Nephron (organoid): ENCODE measurements around the gene GLRB.
"Not testable (repeated sequence)": the region's sequence is repeated elsewhere in the genome, so short reads cannot be mapped to it uniquely, and the experiment has no call there.

Experiments
- H3K27ac Mint-ChIP-seq, 3 experiments: 2 replicates each; pipeline ENCODE4 v1.8.0; 2020; ENCODE audit warnings: mixed read lengths in 3 of 3, mild to moderate bottlenecking in 2 of 3, moderate library complexity in 1 of 3
- H3K27me3 Mint-ChIP-seq: 2 replicates; pipeline ENCODE4 v1.8.0; 2021; ENCODE audit warnings: low read depth, mild to moderate bottlenecking, moderate library complexity, mixed read lengths
- H3K36me3 Mint-ChIP-seq: 2 replicates; pipeline ENCODE4 v1.8.0; 2020; ENCODE audit warnings: low read depth, mixed read lengths
- H3K4me1 Mint-ChIP-seq: 2 replicates; pipeline ENCODE4 v1.8.0; 2020; ENCODE audit warnings: mixed read lengths
- H3K4me3 Mint-ChIP-seq, 3 experiments: 2 replicates each; pipeline ENCODE4 v1.8.0; 2020; ENCODE audit warnings: mild to moderate bottlenecking in 3 of 3, mixed read lengths in 3 of 3, moderate library complexity in 2 of 3
- H3K9me3 Mint-ChIP-seq: 2 replicates; pipeline ENCODE4 v1.8.0; 2020; ENCODE audit warnings: mixed read lengths
- CTCF ChIP-seq, 3 experiments: fragments of 200-600 bp; sonication (generic); IDR thresholded peaks; one replicate each; pipeline ENCODE4 v1.5.0; 2021; ENCODE audit warnings: antibody characterized with exemption in 3 of 3; ENCODE audit not compliant: unreplicated experiment in 3 of 3

Gene GLRB

GRCh38 chr4:157172011-157172410 is 96.1 kb downstream of the GLRB start:
- no peaks in the 10 kb centered on the region for H3K36me3 Mint-ChIP-seq
- H3K27ac Mint-ChIP-seq = no peak overlapping the region
- no peak overlapping the region for H3K4me3 Mint-ChIP-seq
- H3K4me1 Mint-ChIP-seq = no peaks in the 10 kb centered on the region
- H3K9me3 Mint-ChIP-seq = no peaks in the 10 kb centered on the region
- no peaks in the 10 kb centered on the region for H3K27me3 Mint-ChIP-seq
- TF ChIP-seq CTCF (IDR thresholded peaks at IDR 0.05; ENCODE audit: unreplicated experiment in 3 of 3) = peak; percentile 29 to 36 (median 32)

DNA sequence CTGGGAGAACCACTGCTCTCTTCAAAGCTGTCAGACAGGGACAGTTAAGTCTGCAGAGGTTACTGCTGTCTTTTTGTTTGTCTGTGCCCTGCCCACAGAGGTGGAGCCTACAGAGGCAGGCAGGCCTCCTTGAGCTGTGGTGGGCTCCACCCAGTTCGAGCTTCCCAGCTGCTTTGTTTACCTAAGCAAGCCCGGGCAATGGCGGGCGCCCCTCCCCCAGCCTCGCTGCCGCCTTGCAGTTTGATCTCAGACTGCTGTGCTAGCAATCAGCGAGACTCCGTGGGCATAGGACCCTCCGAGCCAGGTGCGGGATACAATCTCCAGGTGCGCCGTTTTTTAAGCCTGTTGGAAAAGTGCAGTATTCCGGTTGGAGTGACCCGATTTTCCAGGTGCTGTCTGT is 104.3 kb downstream of the GLRB start:
- not testable (repeated sequence) for H3K9me3 Mint-ChIP-seq, H3K27me3 Mint-ChIP-seq, H3K36me3 Mint-ChIP-seq, H3K4me1 Mint-ChIP-seq, H3K27ac Mint-ChIP-seq, H3K4me3 Mint-ChIP-seq

GRCh38 chr4:157184300-157184699 is 108.3 kb downstream of the GLRB start:
- H3K4me1 Mint-ChIP-seq = no peaks in the 10 kb centered on the region
- no peaks in the 10 kb centered on the region for H3K27me3 Mint-ChIP-seq
- no peak overlapping the region for H3K27ac Mint-ChIP-seq
- H3K4me3 Mint-ChIP-seq = no peak overlapping the region
- peaks cover 7% of the 10 kb centered on the region for H3K9me3 Mint-ChIP-seq
- no peak for TF ChIP-seq CTCF (IDR thresholded peaks at IDR 0.05; ENCODE audit: unreplicated experiment in 3 of 3)
- no peaks in the 10 kb centered on the region for H3K36me3 Mint-ChIP-seq

DNA sequence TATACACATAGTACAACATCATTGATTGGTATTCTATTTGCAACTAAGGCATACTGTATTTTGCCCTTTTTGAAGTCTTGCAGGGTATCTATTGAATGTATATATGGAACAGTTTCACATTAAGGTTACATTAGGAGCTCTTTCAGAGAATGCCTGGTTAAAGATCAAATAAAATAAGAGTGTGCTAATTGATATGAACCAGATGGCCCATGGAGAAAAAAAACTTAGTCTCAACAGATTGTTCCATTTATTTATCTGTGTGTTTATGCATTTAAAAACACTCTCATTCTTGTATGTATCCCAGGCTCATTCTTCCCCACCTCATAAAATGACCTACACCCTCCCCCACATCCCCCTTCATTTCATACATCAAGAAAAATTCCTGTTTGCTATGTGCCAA is 109.4 kb downstream of the GLRB start:
- H3K36me3 Mint-ChIP-seq = no peaks in the 10 kb centered on the region
- no peak for TF ChIP-seq CTCF (IDR thresholded peaks at IDR 0.05; ENCODE audit: unreplicated experiment in 3 of 3)
- no peak overlapping the region for H3K27ac Mint-ChIP-seq
- H3K4me1 Mint-ChIP-seq = no peaks in the 10 kb centered on the region
- H3K27me3 Mint-ChIP-seq = no peaks in the 10 kb centered on the region
- H3K9me3 Mint-ChIP-seq = peaks cover 12% of the 10 kb centered on the region
- H3K4me3 Mint-ChIP-seq = no peak overlapping the region

DNA sequence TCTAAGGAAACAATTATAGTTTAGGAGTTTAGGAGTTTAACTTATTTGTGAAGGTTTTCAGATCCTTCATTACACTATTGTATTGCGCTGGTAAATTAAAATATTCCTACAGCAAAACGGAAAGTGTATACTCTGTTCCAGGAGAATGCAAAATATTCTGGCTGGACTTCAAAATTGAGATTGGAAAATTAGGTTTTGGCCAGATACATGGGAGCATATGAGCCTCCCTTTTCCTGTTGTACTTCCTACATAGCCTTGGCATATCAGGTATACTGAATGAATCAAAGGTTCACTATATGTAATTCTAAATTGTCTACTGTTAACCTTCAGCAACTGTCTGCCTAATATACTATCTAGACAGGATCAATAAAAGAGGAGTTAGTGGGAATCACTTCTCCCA is 119.4 kb downstream of the GLRB start:
- Mint-ChIP-seq H3K36me3 (no peaks in the 10 kb centered on the region), H3K27me3 (peaks cover 3% of the 10 kb centered on the region), H3K4me3 (no peak overlapping the region), H3K9me3 (no peaks in the 10 kb centered on the region), H3K27ac (no peak overlapping the region), H3K4me1 (no peaks in the 10 kb centered on the region)
- TF ChIP-seq CTCF (IDR thresholded peaks at IDR 0.05; ENCODE audit: unreplicated experiment in 3 of 3) = no peak

- Mint-ChIP-seq H3K4me3 (no peak overlapping the region), H3K27me3 (peaks cover 3% of the 10 kb centered on the region)
Measured at GRCh38 chr4:157196046-157196445, 120.1 kb downstream of the GLRB start.

More at GRCh38 chr4:157196046-157196445, 120.1 kb downstream of the GLRB start:
- no peaks in the 10 kb centered on the region for H3K36me3 Mint-ChIP-seq
- TF ChIP-seq CTCF (IDR thresholded peaks at IDR 0.05; ENCODE audit: unreplicated experiment in 3 of 3) = no peak
- no peaks in the 10 kb centered on the region for H3K9me3 Mint-ChIP-seq
- H3K27ac Mint-ChIP-seq = no peak overlapping the region
- no peaks in the 10 kb centered on the region for H3K4me1 Mint-ChIP-seq
